ENCODE measurements around the gene CDRT15. TPM values are rescaled to one million over a fixed set of nuclear protein-coding genes. Genes with fewer than 3 reads are reported as not detected.
A peak's percentile ranks its signal among the peaks of the same experiment; 100 is the strongest.

CDRT15 gene
- total and polyA plus RNA-seq, 11 donors: not detected

DNA sequence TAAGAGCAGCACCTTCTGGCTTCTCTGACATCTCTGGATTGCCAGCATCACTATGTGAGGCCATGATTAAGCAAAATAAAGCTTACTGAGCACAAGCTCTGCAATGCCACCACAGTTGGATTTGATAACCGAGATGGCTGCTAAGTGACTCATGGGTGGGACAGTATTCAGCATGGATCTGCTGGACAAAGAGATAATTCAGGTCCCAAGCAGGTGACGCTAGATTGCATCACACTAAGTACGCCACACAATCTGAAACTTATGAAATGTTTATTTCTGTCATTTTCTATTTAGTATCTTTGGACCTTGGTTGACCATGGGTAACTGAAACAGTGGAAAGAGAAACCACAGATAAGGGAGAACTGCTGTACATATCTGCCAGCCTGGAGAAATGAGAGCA is 27.4 kb downstream of the CDRT15 start:
- DNase-seq: no peak
- intact Hi-C loops (cut with DNase I): loop anchor here in 5 of 10 donors (10.0 kb wide), 5 partner anchors 114 to 614 kb away; partner anchors contain the start of gene COX10 (in 1 of the 5)
- no peak overlapping the region for H3K4me3 ChIP-seq
- no peak overlapping the region for H3K27ac ChIP-seq
- H3K9me3 ChIP-seq: no peaks in the 10 kb centered on the region
- TF ChIP-seq, protein P1, sequence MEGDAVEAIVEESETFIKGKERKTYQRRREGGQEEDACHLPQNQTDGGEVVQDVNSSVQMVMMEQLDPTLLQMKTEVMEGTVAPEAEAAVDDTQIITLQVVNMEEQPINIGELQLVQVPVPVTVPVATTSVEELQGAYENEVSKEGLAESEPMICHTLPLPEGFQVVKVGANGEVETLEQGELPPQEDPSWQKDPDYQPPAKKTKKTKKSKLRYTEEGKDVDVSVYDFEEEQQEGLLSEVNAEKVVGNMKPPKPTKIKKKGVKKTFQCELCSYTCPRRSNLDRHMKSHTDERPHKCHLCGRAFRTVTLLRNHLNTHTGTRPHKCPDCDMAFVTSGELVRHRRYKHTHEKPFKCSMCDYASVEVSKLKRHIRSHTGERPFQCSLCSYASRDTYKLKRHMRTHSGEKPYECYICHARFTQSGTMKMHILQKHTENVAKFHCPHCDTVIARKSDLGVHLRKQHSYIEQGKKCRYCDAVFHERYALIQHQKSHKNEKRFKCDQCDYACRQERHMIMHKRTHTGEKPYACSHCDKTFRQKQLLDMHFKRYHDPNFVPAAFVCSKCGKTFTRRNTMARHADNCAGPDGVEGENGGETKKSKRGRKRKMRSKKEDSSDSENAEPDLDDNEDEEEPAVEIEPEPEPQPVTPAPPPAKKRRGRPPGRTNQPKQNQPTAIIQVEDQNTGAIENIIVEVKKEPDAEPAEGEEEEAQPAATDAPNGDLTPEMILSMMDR (IDR thresholded peaks at IDR 0.05): no peak
- TF ChIP-seq POLR2A (IDR thresholded peaks at IDR 0.05): no peak
- 84 to 90% (median 90%) methylated on average over 3 of the region's 3 CpGs for WGBS, 4 donors
- no peaks in the 10 kb centered on the region for H3K27me3 ChIP-seq
- H3K4me1 ChIP-seq: peaks cover 0 to 22% (median 6%) of the 10 kb centered on the region in 12 donors
- peaks cover 0 to 32% (median 20%) of the 10 kb centered on the region in 9 donors for H3K36me3 ChIP-seq
- ATAC-seq: no peak

DNA sequence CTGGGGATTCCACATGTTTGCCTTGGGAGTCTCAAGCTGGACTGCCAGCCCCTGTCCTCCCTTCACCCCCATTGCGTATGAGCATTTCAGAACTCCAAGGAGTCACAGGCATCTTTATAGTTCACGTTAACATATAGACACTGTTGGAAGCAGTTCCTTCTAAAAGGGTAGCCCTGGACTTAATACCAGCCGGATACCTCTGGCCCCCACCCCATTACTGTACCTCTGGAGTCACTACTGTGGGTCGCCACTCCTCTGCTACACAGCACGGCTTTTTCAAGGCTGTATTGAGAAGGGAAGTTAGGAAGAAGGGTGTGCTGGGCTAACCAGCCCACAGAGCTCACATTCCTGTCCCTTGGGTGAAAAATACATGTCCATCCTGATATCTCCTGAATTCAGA is 28.9 kb downstream of the CDRT15 start:
- DNase-seq: no peak
- Histone ChIP-seq H3K27me3 (no peaks in the 10 kb centered on the region), H3K9me3 (no peaks in the 10 kb centered on the region), H3K4me3 (no peak overlapping the region), H3K27ac (no peak overlapping the region), H3K36me3 (peaks cover 0 to 32% (median 20%) of the 10 kb centered on the region in 9 donors), H3K4me1 (peaks cover 0 to 33% (median 6%) of the 10 kb centered on the region in 12 donors)
- TF ChIP-seq, protein P1 (IDR thresholded peaks at IDR 0.05): no peak
- no peak for TF ChIP-seq POLR2A (IDR thresholded peaks at IDR 0.05)
- ATAC-seq: no peak
- WGBS, 4 donors: 94 to 96% (median 96%) methylated on average over 5 of the region's 5 CpGs
- intact Hi-C loops (cut with DNase I): loop anchor here in 5 of 10 donors (10.0 kb wide), 5 partner anchors 113 to 613 kb away; partner anchors contain the start of gene COX10 (in 1 of the 5)

DNA sequence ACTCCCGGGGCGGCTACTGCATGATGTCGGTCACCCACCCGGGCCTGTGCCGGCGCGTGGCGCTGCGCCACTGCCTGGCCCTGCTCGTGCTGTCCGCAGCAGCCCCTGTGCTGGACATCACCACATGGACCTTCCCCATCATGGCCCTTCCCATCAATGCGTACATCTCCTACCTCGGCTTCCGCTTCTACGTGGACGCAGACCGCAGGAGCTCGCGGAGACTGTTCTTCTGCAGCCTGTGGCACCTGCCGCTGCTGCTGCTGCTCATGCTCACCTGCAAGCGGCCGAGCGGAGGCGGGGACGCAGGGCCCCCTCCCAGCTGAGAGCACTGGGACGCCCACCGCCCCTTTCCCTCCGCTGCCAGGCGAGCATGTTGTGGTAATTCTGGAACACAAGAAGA is 29.8 kb downstream of the CDRT15 start:
- no peak for DNase-seq
- H3K4me3 ChIP-seq: no peak overlapping the region
- no peaks in the 10 kb centered on the region for H3K9me3 ChIP-seq
- ATAC-seq: no peak
- peaks cover 0 to 41% (median 6%) of the 10 kb centered on the region in 12 donors for H3K4me1 ChIP-seq
- 96 to 98% (median 97%) methylated on average over 27 to 29 of the region's 29 CpGs for whole genome bisulfite sequencing, 4 donors
- intact Hi-C loops (cut with DNase I): loop anchor here in 5 of 10 donors (10.0 kb wide), 5 partner anchors 112 to 612 kb away; partner anchors contain the start of gene COX10 (in 1 of the 5)
- H3K27me3 ChIP-seq: no peaks in the 10 kb centered on the region
- no peak for TF ChIP-seq POLR2A (IDR thresholded peaks at IDR 0.05)
- TF ChIP-seq, protein P1 (IDR thresholded peaks at IDR 0.05): no peak
- no peak overlapping the region for H3K27ac ChIP-seq
- peaks cover 0 to 32% (median 20%) of the 10 kb centered on the region in 9 donors for H3K36me3 ChIP-seq

DNA sequence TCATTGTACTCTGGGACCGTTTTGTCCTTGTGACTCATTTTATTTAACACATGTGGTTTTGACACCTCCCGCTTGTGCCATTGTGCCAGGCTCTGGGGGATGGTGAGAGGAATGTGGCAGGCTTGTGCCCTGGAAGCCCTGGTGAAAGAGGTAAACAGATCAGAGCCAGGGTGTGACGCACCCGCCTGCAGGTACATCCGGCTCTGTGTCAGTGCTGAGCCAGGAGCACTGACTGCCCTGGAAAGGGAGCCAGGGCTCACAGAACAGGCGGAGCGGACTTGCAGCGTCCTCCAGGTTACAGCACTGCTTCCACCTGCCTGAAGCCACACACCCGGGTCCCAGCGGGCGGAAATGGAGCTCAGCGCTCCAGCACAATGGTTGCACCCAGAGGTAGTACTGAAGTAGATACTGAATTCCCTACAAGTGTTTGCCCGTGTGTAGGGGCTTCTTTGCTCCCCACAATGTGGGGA is 30.6 kb downstream of the CDRT15 start:
- Histone ChIP-seq H3K4me1 (peaks cover 0 to 50% (median 10%) of the 10 kb centered on the region in 12 donors), H3K36me3 (peaks cover 0 to 32% (median 20%) of the 10 kb centered on the region in 9 donors), H3K9me3 (no peaks in the 10 kb centered on the region), H3K4me3 (no peak overlapping the region), H3K27me3 (no peaks in the 10 kb centered on the region), H3K27ac (peak overlapping the region in 10 of 12 donors; percentile 42 to 83 (median 58))
- 56 to 65% (median 61%) methylated on average over 11 to 13 of the region's 13 CpGs for WGBS, 4 donors
- TF ChIP-seq POLR2A (IDR thresholded peaks at IDR 0.05): no peak
- TF ChIP-seq, protein P1 (IDR thresholded peaks at IDR 0.05): no peak
- peak; percentile 66 to 95 (median 85) for DNase-seq
- intact Hi-C loops (cut with DNase I): loop anchor here in 5 of 10 donors (10.0 kb wide), 5 partner anchors 111 to 611 kb away; partner anchors contain the start of gene COX10 (in 1 of the 5)
- ATAC-seq: peak; percentile 94 to 98 (median 96)

Measured in heart left ventricle (tissue), 16 donors.